Measurements from ENCODE around the gene ANTXRL. TPM values are rescaled to one million over a fixed set of nuclear protein-coding genes. Genes with fewer than 3 reads are reported as not detected.
"Not testable (repeated sequence)": the region's sequence is repeated elsewhere in the genome, so short reads cannot be mapped to it uniquely, and the experiment has no call there.

Gene ANTXRL
- total RNA-seq, 1 donor from 2014 or later = not detected

- Mint-ChIP-seq H3K27ac (no peak overlapping the region), H3K4me3 (no peak overlapping the region), H3K9me3 (no peaks in the 10 kb centered on the region), H3K27me3 (peaks cover 22% of the 10 kb centered on the region), H3K36me3 (ENCODE audit: low read depth) (no peaks in the 10 kb centered on the region), H3K4me1 (no peaks in the 10 kb centered on the region)
- POLR2A ChIA-PET = no interaction called here
- DNase-seq (no peak), ATAC-seq (ENCODE audit: low read depth) (no peak)
- no peak for TF ChIP-seq CTCF (IDR thresholded peaks at IDR 0.05)
- intact Hi-C loops (cut with micrococcal nuclease) = no loop called here
- CTCF ChIA-PET = no interaction called here
Observed at GRCh38 chr10:46291817-46292572, 5.2 kb downstream of the ANTXRL start.

DNA sequence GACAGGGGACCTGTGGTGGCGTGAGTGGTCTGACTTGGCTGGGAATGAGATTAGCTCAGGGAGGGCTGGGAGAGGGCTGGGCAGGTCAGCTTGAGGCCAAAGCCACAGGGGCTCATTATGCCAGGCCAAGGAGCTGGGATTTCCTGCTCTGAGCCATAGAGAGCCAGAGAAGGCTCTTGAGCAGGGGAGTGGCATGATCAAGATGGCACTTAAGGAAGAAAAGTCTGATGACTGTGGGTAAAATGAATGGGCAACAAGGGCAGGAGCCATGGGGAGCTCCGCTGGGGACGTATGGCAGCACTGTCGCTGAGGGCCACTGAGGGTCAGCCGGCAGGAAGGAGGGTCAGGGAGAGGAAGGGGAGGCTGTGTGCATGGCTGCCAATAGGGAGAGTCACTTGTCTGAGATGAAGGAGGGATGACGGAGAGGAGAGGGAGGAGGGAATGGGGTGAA lies 5.8 kb downstream of the ANTXRL start:
- H3K4me3 Mint-ChIP-seq = no peak overlapping the region
- H3K27me3 Mint-ChIP-seq = peaks cover 21% of the 10 kb centered on the region
- CTCF ChIA-PET = no interaction called here
- TF ChIP-seq CTCF (IDR thresholded peaks at IDR 0.05) = no peak
- no peak overlapping the region for H3K27ac Mint-ChIP-seq
- H3K9me3 Mint-ChIP-seq = no peaks in the 10 kb centered on the region
- ATAC-seq (ENCODE audit: low read depth) (no peak), DNase-seq (no peak)
- no peaks in the 10 kb centered on the region for H3K36me3 Mint-ChIP-seq (ENCODE audit: low read depth)
- intact Hi-C loops (cut with micrococcal nuclease) = no loop called here
- H3K4me1 Mint-ChIP-seq = no peaks in the 10 kb centered on the region
- POLR2A ChIA-PET = no interaction called here

DNA sequence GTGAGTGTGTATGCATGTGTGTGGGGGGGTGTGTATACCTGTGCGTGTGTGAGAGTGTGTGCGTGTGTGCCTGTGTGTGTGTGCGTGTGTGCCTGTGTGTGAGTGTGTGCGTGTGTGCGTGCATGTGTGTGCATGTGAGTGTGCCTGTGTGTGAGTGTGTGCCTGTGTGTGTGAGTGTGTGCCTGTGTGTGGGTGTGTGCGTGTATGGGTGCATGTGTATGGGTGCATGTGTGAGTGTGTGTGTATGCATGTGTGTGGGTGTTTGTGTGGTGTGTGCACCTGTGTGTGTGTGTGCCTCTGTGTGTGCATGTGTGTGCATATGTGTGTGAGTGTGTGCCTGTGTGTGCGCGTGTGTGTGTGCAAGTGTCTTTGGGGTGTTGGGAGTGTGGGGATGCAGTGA lies 6.4 kb downstream of the ANTXRL start:
- Mint-ChIP-seq H3K27me3 (peaks cover 21% of the 10 kb centered on the region), H3K9me3 (no peaks in the 10 kb centered on the region), H3K4me1 (peaks cover 2% of the 10 kb centered on the region), H3K4me3 (no peak overlapping the region), H3K36me3 (ENCODE audit: low read depth) (no peaks in the 10 kb centered on the region), H3K27ac (no peak overlapping the region)
- POLR2A ChIA-PET = no interaction called here
- TF ChIP-seq CTCF (IDR thresholded peaks at IDR 0.05) = no peak
- ATAC-seq (ENCODE audit: low read depth) (no peak), DNase-seq (no peak)
- intact Hi-C loops (cut with micrococcal nuclease) = no loop called here
- CTCF ChIA-PET = no interaction called here

- H3K36me3 Mint-ChIP-seq (ENCODE audit: low read depth) = no peaks in the 10 kb centered on the region
- intact Hi-C loops (cut with micrococcal nuclease) = no loop called here
- ChIA-PET CTCF (no interaction called here), POLR2A (no interaction called here)
- H3K27me3 Mint-ChIP-seq = peaks cover 21% of the 10 kb centered on the region
- DNase-seq (peak; percentile 11), ATAC-seq (ENCODE audit: low read depth) (no peak)
- no peak overlapping the region for H3K27ac Mint-ChIP-seq
- no peak for TF ChIP-seq CTCF (IDR thresholded peaks at IDR 0.05)
- H3K4me3 Mint-ChIP-seq = no peak overlapping the region
- no peaks in the 10 kb centered on the region for H3K9me3 Mint-ChIP-seq
- H3K4me1 Mint-ChIP-seq = peaks cover 10% of the 10 kb centered on the region
Observed at GRCh38 chr10:46293832-46294640, 7.2 kb downstream of the ANTXRL start.

DNA sequence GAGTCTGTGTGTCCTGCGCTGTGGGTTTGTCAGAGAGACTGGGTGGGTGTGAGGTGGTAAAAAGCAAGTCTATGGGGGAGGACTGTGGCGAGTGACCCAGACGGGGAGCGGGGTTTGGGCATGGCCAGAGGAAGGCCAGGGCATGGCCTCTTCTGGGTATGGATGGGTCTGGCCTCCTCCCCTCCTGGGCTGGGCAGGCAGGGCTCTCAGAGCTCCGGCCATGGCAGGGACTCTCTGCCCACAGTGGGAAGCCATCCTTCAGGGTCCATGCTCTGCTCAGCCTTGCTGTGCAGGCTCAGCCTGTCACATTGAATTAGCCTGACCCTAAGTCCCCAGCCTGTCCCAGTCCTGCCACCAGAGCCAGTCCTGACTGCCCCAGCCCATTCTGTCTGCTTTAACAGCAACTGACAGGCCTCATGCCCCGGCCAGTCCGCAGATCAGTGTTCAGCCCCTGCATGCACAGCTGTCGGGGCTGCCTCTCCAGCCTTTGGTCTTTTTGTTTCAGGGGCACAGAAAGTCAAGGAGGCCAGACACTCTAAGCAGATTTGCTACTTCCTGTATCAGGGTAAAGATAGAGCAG lies 7.9 kb downstream of the ANTXRL start:
- no peak for DNase-seq
- intact Hi-C loops (cut with micrococcal nuclease) = no loop called here
- CTCF ChIA-PET = no interaction called here
- Mint-ChIP-seq H3K36me3 (ENCODE audit: low read depth) (no peaks in the 10 kb centered on the region), H3K9me3 (no peaks in the 10 kb centered on the region), H3K4me1 (peaks cover 17% of the 10 kb centered on the region), H3K27ac (no peak overlapping the region), H3K4me3 (no peak overlapping the region), H3K27me3 (peaks cover 14% of the 10 kb centered on the region)
- POLR2A ChIA-PET = no interaction called here
- no peak for ATAC-seq (ENCODE audit: low read depth)
- no peak for TF ChIP-seq CTCF (IDR thresholded peaks at IDR 0.05)

- CTCF ChIA-PET; POLR2A ChIA-PET; H3K4me3 Mint-ChIP-seq; intact Hi-C loops (cut with micrococcal nuclease); H3K9me3 Mint-ChIP-seq; ATAC-seq (ENCODE audit: low read depth); DNase-seq; H3K36me3 Mint-ChIP-seq (ENCODE audit: low read depth); H3K27ac Mint-ChIP-seq: not testable (repeated sequence)
- peaks cover 21% of the 10 kb centered on the region for H3K4me1 Mint-ChIP-seq
- peaks cover 14% of the 10 kb centered on the region for H3K27me3 Mint-ChIP-seq
Observed at GRCh38 chr10:46295350-46296010, 8.7 kb downstream of the ANTXRL start.

DNA sequence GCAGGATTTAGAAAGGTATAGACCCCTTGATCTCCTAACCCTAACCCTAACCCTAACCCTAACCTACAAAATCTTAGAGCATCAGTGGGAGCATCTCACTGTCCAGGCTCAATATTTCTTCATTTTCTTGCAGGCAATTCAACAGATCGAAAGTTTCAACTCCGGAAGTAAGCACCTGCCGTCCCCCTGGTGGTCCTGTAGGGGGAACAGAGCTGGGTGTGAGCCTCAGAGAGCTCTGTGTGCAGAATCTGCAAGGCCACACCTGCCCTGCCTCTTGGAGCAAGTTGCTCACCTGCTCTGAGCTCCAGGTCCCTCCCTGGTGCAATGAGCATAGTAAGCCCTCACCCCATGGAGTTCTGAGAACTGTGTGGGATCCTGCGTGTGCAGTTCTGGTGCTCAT lies 9.3 kb downstream of the ANTXRL start:
- not testable (repeated sequence) for ATAC-seq (ENCODE audit: low read depth)
- H3K4me1 Mint-ChIP-seq = peaks cover 23% of the 10 kb centered on the region

More for the DNA sequence above, 9.3 kb downstream of the ANTXRL start:
- CTCF ChIA-PET; DNase-seq; H3K9me3 Mint-ChIP-seq; H3K4me3 Mint-ChIP-seq; H3K27ac Mint-ChIP-seq; intact Hi-C loops (cut with micrococcal nuclease); POLR2A ChIA-PET; H3K36me3 Mint-ChIP-seq (ENCODE audit: low read depth): not testable (repeated sequence)
- peaks cover 14% of the 10 kb centered on the region for H3K27me3 Mint-ChIP-seq
